Loucy (cell line): Measurements from ENCODE around the gene ZBTB21.

ENCODE experiments used
- H2AFZ ChIP-seq: fragments of 200-600 bp; sonication (generic); 2 replicates; pipeline ENCODE4 v1.6.0; 2016; ENCODE audit warnings: antibody characterized with exemption, mild to moderate bottlenecking, low read length, moderate library complexity
- H3F3A ChIP-seq: fragments of 200-600 bp; 2 replicates; pipeline ENCODE4 v1.6.0; 2016; ENCODE audit warnings: antibody characterized with exemption, low read depth, mild to moderate bottlenecking
- H3K27me3 ChIP-seq: fragments of 200-600 bp; sonication (generic); 2 replicates; pipeline ENCODE4 v1.6.1; 2014; ENCODE audit warnings: low read length, mild to moderate bottlenecking; ENCODE audit not compliant: insufficient read depth, poor library complexity, severe bottlenecking
- H3K36me3 ChIP-seq: fragments of 200-600 bp; sonication (generic); 2 replicates; pipeline ENCODE4 v1.6.1; 2016; ENCODE audit warnings: low read length; ENCODE audit not compliant: insufficient read depth
- H3K4me1 ChIP-seq: fragments of 200-600 bp; sonication (generic); 2 replicates; pipeline ENCODE4 v1.5.1; 2014; ENCODE audit warnings: low read length, mild to moderate bottlenecking; ENCODE audit not compliant: insufficient read depth, poor library complexity, severe bottlenecking
- H3K4me2 ChIP-seq: fragments of 200-600 bp; sonication (generic); 2 replicates; pipeline ENCODE4 v1.6.0; 2014; ENCODE audit warnings: antibody characterized with exemption, low read length, low read depth, mild to moderate bottlenecking; ENCODE audit not compliant: poor library complexity, severe bottlenecking
- H3K4me3 ChIP-seq: fragments of 200-600 bp; sonication (generic); 2 replicates; pipeline ENCODE4 v1.5.1; 2014; ENCODE audit warnings: low read length, mild to moderate bottlenecking, mixed read lengths; ENCODE audit not compliant: poor library complexity, severe bottlenecking
- H3K79me2 ChIP-seq: fragments of 200-600 bp; sonication (generic); 2 replicates; pipeline ENCODE4 v1.6.1; 2014; ENCODE audit warnings: low read length; ENCODE audit not compliant: insufficient read depth
- H3K9ac ChIP-seq: fragments of 200-600 bp; sonication (generic); 2 replicates; pipeline ENCODE4 v1.6.0; 2014; ENCODE audit warnings: mild to moderate bottlenecking, low read depth, low read length, moderate library complexity; ENCODE audit not compliant: poor library complexity, severe bottlenecking
- H3K9me2 ChIP-seq: fragments of 200-600 bp; sonication (generic); replicated peaks from 2 replicates; pipeline ENCODE4 v1.6.1; 2016; ENCODE audit warnings: low read depth, low read length, mixed read lengths
- H3K9me3 ChIP-seq: fragments of 200-600 bp; sonication (generic); 2 replicates; pipeline ENCODE4 v1.6.1; 2014; ENCODE audit warnings: mild to moderate bottlenecking, antibody characterized with exemption, low read length, low read depth; ENCODE audit not compliant: insufficient read depth
- H4K20me1 ChIP-seq: fragments of 200-600 bp; sonication (generic); 2 replicates; pipeline ENCODE4 v1.6.0; 2014; ENCODE audit warnings: antibody characterized with exemption, low read length, mild to moderate bottlenecking; ENCODE audit not compliant: insufficient read depth, poor library complexity, severe bottlenecking
- CTCF ChIP-seq: fragments of 200-600 bp; sonication (generic); conservative IDR thresholded peaks from 2 replicates; pipeline ENCODE4 v1.5.1; 2014; ENCODE audit warnings: mild to moderate bottlenecking, antibody characterized with exemption, low read length
- EZH2phosphoT487 ChIP-seq: fragments of 200-600 bp; IDR thresholded peaks from 2 replicates; pipeline ENCODE4 v1.6.1; 2018; ENCODE audit warnings: antibody characterized with exemption, mild to moderate bottlenecking, moderate library complexity, borderline replicate concordance

ZBTB21 gene

GRCh38 chr21:42030311-42030710 lies 20.2 kb upstream of the ZBTB21 start:
- H3K4me3 ChIP-seq: no peak overlapping the region
- no peak overlapping the region for H3K9ac ChIP-seq
- H3K9me2 ChIP-seq: no peaks in the 10 kb centered on the region
- H3K27me3 ChIP-seq: no peaks in the 10 kb centered on the region
- H4K20me1 ChIP-seq: no peaks in the 10 kb centered on the region
- TF ChIP-seq CTCF: no peak
- no peaks in the 10 kb centered on the region for H3K9me3 ChIP-seq
- no peaks in the 10 kb centered on the region for H3F3A ChIP-seq
- no peak overlapping the region for H2AFZ ChIP-seq
- no peak overlapping the region for H3K4me2 ChIP-seq
- no peaks in the 10 kb centered on the region for H3K36me3 ChIP-seq
- no peaks in the 10 kb centered on the region for H3K79me2 ChIP-seq
- peaks cover 21% of the 10 kb centered on the region for H3K4me1 ChIP-seq

DNA sequence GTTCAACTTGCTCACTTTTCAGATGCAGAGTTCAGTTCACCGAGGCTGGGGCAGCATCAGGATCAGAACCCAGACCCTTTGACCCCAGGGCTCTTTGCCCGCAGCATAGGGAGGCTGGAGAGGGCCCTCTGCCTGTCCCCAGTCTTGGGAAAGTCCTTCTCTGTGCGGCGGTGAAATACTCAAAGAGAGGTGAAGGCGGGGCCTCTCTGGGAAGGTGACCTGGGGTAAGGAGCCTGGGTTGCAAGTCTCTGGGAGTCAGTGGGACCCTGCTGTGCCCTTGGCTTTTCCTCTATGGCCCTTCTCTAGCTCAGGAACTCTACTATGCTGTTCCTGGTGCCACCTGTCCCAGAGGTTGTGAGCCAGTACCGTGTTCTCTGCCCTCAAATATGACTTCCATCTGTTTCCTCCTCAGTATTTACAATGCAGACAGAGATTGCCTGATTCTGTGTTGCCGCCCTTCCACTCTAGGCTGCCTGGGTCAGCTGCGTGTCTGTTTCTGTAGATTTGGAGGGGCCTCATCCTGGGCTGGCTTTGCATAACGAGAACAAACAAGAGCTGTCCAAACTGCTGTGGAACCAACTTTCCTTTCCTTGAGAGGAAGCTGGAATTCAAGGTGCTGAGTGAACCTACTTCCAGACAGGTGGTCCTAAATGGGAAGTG lies 18.7 kb upstream of the ZBTB21 start:
- TF ChIP-seq EZH2phosphoT487 (no peak), CTCF (no peak)
- H3K4me2 ChIP-seq: no peak overlapping the region
- no peak overlapping the region for H3K4me3 ChIP-seq
- no peak overlapping the region for H3K9ac ChIP-seq
- H2AFZ ChIP-seq: no peak overlapping the region
- no peaks in the 10 kb centered on the region for H3K36me3 ChIP-seq
- H3K9me2 ChIP-seq: no peaks in the 10 kb centered on the region
- H3K79me2 ChIP-seq: no peaks in the 10 kb centered on the region
- peaks cover 25% of the 10 kb centered on the region for H3K4me1 ChIP-seq
- H3K9me3 ChIP-seq: no peaks in the 10 kb centered on the region
- no peaks in the 10 kb centered on the region for H4K20me1 ChIP-seq
- H3F3A ChIP-seq: no peaks in the 10 kb centered on the region
- no peaks in the 10 kb centered on the region for H3K27me3 ChIP-seq

DNA sequence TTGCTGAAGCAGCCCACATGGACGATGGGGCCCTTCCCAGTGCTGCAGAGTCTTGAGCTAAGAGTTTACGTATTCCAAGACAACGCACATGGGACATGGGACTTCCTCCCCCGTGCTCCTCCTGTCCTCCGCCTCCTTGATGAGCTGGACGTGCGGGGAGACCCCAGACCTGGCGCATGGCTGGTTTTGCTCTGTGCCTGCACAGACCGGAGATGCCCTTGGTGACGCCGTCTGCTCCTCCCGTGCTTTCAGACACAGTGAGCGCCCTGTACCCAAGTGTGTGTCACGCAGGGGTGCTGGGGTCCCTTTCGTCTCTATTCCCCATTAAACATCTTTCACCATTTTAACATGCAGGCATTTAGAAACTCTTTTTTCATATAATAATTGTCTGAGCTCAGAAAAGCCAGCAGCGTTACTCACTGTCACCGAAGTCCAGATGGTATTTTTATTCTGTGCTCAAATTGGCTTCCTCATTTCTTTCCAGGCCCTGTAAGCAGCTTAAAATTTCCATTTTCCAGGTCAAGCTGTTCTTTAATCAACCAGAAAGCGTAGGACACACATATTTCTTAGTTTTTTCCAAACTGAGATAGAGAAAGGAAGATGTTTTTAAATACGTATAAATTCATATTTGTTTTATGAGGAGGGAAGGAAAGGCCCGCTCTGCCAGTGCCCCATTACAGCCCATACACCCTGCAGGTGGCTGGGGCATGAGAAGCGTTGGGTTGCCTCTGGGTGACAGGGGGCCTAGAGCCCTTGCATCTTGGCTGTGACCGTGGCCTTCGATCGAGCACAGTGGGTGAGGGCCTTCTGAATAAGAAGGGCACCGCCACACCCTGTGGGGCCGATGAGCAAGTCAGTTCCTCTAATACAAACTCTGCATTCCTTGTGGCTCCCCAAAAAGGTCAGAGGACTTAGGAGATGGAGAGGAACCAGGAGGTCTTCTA lies 17.9 kb upstream of the ZBTB21 start:
- Histone ChIP-seq H3K79me2 (no peaks in the 10 kb centered on the region), H3K9ac (no peak overlapping the region), H3K4me2 (no peak overlapping the region), H3K36me3 (no peaks in the 10 kb centered on the region), H3K4me1 (peaks cover 23% of the 10 kb centered on the region), H3F3A (no peaks in the 10 kb centered on the region), H3K4me3 (no peak overlapping the region), H4K20me1 (no peaks in the 10 kb centered on the region), H2AFZ (no peak overlapping the region), H3K27me3 (no peaks in the 10 kb centered on the region), H3K9me3 (no peaks in the 10 kb centered on the region), H3K9me2 (no peaks in the 10 kb centered on the region)
- TF ChIP-seq EZH2phosphoT487 (no peak), CTCF (no peak)
